NCI-H1694 (cell line): ENCODE measurements around the gene S100A13.
"Not testable (repeated sequence)": the region's sequence is repeated elsewhere in the genome, so short reads cannot be mapped to it uniquely, and the experiment has no call there.

Experiments used
- DNase-seq: peaks from one replicate; lab custom pipeline; 2025; lab: John Stamatoyannopoulos, UW

The S100A13 gene

GRCh38 chr1:153648000-153648643 lies 20.8 kb upstream of the S100A13 start:
- DNase-seq: no peak

GRCh38 chr1:153647346-153647714 lies 20.0 kb upstream of the S100A13 start:
- DNase-seq: no peak

GRCh38 chr1:153646672-153647345 lies 19.5 kb upstream of the S100A13 start:
- DNase-seq: no peak

- no peak for DNase-seq
These were observed 16.5 kb upstream of the S100A13 start for GRCh38 chr1:153643816-153644215.

- no peak for DNase-seq
These were observed 15.8 kb upstream of the S100A13 start for GRCh38 chr1:153643100-153643499.

- DNase-seq: no peak
These were observed 14.9 kb upstream of the S100A13 start for GRCh38 chr1:153642161-153642560.

GRCh38 chr1:153640861-153641260 lies 13.6 kb upstream of the S100A13 start:
- DNase-seq: no peak

- not testable (repeated sequence) for DNase-seq
These were observed 12.9 kb upstream of the S100A13 start for GRCh38 chr1:153640213-153640612.

GRCh38 chr1:153639280-153639679 lies 12.0 kb upstream of the S100A13 start:
- DNase-seq: no peak

GRCh38 chr1:153638261-153638660 lies 11.0 kb upstream of the S100A13 start:
- DNase-seq: no peak

- DNase-seq: no peak
These were observed 9.0 kb upstream of the S100A13 start for GRCh38 chr1:153636312-153636711.

GRCh38 chr1:153635872-153636271 lies 8.6 kb upstream of the S100A13 start:
- no peak for DNase-seq

GRCh38 chr1:153633754-153634665 lies 6.7 kb upstream of the S100A13 start, which contains the start of gene CHTOP:
Gene CHTOP, plus strand, starts transcription at chr1:153634066. Its CDS starts 2,523 bp downstream, at chr1:153636589.
- peak; percentile 98 for DNase-seq

- DNase-seq: no peak
These were observed 6.0 kb upstream of the S100A13 start for GRCh38 chr1:153633161-153633753.

GRCh38 chr1:153631047-153632022 lies 4.0 kb upstream of the S100A13 start:
- no peak for DNase-seq

- DNase-seq: no peak
These were observed 3.1 kb upstream of the S100A13 start for GRCh38 chr1:153630384-153630783.

- no peak for DNase-seq
These were observed 2.7 kb upstream of the S100A13 start for GRCh38 chr1:153629971-153630370.

GRCh38 chr1:153629343-153629665 lies 2.0 kb upstream of the S100A13 start:
- DNase-seq: no peak

GRCh38 chr1:153628638-153629342 lies 1.5 kb upstream of the S100A13 start:
- no peak for DNase-seq
